Calu3 (cell line): Measurements from ENCODE around the gene RGS14. TPM values are rescaled to one million over a fixed set of nuclear protein-coding genes. Genes with fewer than 3 reads are reported as not detected.

Source experiments
- BruUV-seq: library from RNA; stranded (reverse); fragments of 400-500 nt; replicated peaks from 2 replicates; lab custom pipeline; 2021; lab: Mats Ljungman, UMichigan
- CTCF ChIA-PET: fragments of 300-600 bp; sonication (Branson Sonifier 250); formaldehyde crosslinking; loops from one replicate; lab custom pipeline; 2022; ENCODE audit warnings: antibody characterized with exemption; lab: Charles Lee
- DNase-seq: peaks from one replicate; pipeline ENCODE4 v3.0.0; 2022
- H3K27ac Mint-ChIP-seq: one replicate; pipeline ENCODE4 v1.8.0; 2022; ENCODE audit warnings: mixed read lengths; ENCODE audit not compliant: unreplicated experiment
- H3K27me3 Mint-ChIP-seq: one replicate; pipeline ENCODE4 v1.8.0; 2022; ENCODE audit warnings: mixed read lengths; ENCODE audit not compliant: unreplicated experiment
- H3K36me3 Mint-ChIP-seq: one replicate; pipeline ENCODE4 v1.8.0; 2022; ENCODE audit warnings: mild to moderate bottlenecking, moderate library complexity, mixed read lengths; ENCODE audit not compliant: insufficient read depth, unreplicated experiment
- H3K4me1 Mint-ChIP-seq: one replicate; pipeline ENCODE4 v1.8.0; 2022; ENCODE audit warnings: mild to moderate bottlenecking, low read depth, mixed read lengths; ENCODE audit not compliant: unreplicated experiment
- H3K4me3 Mint-ChIP-seq: one replicate; pipeline ENCODE4 v1.8.0; 2022; ENCODE audit warnings: mild to moderate bottlenecking, low read depth, moderate library complexity, mixed read lengths; ENCODE audit not compliant: unreplicated experiment
- H3K9me3 Mint-ChIP-seq: one replicate; pipeline ENCODE4 v1.8.0; 2022; ENCODE audit warnings: low read depth, mixed read lengths; ENCODE audit not compliant: unreplicated experiment
- intact Hi-C: fragments of 100-400 bp; cut with micrococcal nuclease; formaldehyde crosslinking; loops from one replicate; pipeline ENCODE4 v1.10.0; 2022; ENCODE audit not compliant: unreplicated experiment
- total RNA-seq: library from RNA; stranded (reverse); gene quantifications from 2 replicates; pipeline ENCODE4 v1.2.3, GENCODE V29; 2022
- TF ChIP-seq, protein P1 (sequence below): fragments of 200-600 bp; IDR thresholded peaks from one replicate; pipeline ENCODE4 v1.8.0; 2022; ENCODE audit warnings: antibody characterized with exemption; ENCODE audit not compliant: unreplicated experiment

The RGS14 gene
- total RNA-seq, 1 experiment from 2014 or later, result 12.9 TPM

DNA sequence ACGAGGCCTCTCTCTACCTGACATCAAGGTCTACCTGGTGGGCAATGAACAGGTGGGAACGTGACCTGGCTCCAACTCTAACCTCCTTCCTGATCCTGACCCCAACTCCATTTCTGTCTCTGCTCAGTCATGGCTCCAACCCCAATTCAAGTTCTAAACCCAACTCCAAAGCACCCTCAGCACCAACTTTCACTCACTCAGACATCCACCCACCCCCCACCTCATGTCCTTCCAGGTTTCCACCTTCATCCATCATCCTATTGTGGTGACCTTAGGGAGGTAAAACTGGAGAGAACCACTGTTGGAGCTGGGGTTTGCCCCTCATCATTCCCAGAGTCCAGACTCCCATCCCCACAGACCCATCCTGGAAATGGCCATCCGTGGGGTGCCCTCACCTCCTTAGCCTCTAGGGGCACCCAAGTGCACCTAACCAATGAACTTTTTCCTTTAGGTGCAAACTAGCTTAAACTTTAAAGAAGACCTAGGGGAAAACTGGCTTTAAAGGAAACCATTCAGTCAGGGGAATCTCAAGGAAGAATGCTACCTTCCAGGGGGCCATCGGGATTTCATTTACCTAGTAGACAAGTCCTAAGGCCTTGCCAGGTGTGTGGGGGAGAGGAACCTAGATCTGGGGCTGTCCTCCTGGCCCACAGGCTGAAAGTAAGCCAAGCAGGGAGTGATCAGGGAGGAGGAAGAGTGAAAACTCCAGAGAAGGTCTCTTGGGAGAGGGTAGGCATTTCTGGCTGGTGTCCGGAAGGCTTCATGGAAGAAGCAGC, 11.3 kb downstream of the RGS14 start:
- peaks cover 19% of the 10 kb centered on the region for H3K36me3 Mint-ChIP-seq
- TF ChIP-seq, protein P1, sequence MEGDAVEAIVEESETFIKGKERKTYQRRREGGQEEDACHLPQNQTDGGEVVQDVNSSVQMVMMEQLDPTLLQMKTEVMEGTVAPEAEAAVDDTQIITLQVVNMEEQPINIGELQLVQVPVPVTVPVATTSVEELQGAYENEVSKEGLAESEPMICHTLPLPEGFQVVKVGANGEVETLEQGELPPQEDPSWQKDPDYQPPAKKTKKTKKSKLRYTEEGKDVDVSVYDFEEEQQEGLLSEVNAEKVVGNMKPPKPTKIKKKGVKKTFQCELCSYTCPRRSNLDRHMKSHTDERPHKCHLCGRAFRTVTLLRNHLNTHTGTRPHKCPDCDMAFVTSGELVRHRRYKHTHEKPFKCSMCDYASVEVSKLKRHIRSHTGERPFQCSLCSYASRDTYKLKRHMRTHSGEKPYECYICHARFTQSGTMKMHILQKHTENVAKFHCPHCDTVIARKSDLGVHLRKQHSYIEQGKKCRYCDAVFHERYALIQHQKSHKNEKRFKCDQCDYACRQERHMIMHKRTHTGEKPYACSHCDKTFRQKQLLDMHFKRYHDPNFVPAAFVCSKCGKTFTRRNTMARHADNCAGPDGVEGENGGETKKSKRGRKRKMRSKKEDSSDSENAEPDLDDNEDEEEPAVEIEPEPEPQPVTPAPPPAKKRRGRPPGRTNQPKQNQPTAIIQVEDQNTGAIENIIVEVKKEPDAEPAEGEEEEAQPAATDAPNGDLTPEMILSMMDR, result peak; percentile 87
- peaks cover 20% of the 10 kb centered on the region for H3K4me1 Mint-ChIP-seq
- no peak overlapping the region for H3K4me3 Mint-ChIP-seq
- peak overlapping the region; percentile 64 for H3K27ac Mint-ChIP-seq
- intact Hi-C loops, result no loop called here
- DNase-seq, result peak; percentile 72
- BruUV-seq, result no TSS peak
- no peaks in the 10 kb centered on the region for H3K9me3 Mint-ChIP-seq
- H3K27me3 Mint-ChIP-seq, result no peaks in the 10 kb centered on the region
- CTCF ChIA-PET, result interaction anchor here (0.6 to 3.8 kb wide), 7 partner anchors 10 to 86 kb away, joined by 3 to 46 read pairs (median 6); partner anchors contain the start of gene LMAN2

DNA sequence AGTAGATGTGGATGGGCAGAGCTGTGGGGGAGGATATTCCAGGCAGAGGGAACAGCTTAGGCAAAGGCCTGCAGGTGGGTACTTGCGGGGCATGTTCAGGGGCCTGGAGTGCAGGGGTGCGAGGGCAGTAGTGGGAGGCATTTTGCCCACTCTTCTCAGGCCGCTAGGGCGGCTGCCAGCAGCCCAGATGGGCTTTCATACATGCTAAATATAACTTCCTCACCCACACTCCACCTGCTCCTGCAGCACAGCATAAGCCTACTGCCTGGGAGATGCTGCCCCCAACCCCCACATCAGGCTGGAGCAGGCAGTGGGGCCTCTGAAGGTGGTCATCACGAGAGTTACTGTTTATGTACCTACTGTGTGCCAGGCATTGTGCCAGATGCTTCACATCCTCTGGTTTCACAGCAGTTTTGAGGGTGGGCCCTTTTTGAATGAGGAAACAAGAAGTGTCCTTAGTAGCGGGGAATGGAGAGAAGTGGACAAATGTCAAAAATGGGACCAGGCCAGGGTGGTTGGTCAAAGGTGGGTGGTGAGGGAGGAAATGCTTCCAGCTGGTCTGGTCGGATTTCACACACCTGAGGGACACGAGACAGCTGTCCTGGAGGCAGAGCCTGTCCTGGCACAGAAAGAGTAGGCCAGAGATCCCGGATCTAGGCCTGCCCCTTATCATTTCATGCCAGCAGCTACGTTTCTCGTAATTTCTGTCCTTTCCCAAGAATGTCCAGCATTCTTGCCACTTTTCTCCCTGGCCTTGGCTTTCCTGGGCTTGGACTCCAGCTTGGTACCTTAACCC, 12.1 kb downstream of the RGS14 start:
- no peak overlapping the region for H3K4me3 Mint-ChIP-seq
- no TSS peak for BruUV-seq
- no peaks in the 10 kb centered on the region for H3K27me3 Mint-ChIP-seq
- H3K4me1 Mint-ChIP-seq, result peaks cover 20% of the 10 kb centered on the region
- H3K9me3 Mint-ChIP-seq, result no peaks in the 10 kb centered on the region
- TF ChIP-seq, protein P1, result no peak
- H3K36me3 Mint-ChIP-seq, result peaks cover 19% of the 10 kb centered on the region
- intact Hi-C loops, result no loop called here
- CTCF ChIA-PET, result interaction anchor here (0.5 to 3.8 kb wide), 10 partner anchors 9 to 85 kb away, joined by 3 to 46 read pairs (median 7); partner anchors contain the start of gene LMAN2
- DNase-seq, result no peak
- peak overlapping the region; percentile 64 for H3K27ac Mint-ChIP-seq

DNA sequence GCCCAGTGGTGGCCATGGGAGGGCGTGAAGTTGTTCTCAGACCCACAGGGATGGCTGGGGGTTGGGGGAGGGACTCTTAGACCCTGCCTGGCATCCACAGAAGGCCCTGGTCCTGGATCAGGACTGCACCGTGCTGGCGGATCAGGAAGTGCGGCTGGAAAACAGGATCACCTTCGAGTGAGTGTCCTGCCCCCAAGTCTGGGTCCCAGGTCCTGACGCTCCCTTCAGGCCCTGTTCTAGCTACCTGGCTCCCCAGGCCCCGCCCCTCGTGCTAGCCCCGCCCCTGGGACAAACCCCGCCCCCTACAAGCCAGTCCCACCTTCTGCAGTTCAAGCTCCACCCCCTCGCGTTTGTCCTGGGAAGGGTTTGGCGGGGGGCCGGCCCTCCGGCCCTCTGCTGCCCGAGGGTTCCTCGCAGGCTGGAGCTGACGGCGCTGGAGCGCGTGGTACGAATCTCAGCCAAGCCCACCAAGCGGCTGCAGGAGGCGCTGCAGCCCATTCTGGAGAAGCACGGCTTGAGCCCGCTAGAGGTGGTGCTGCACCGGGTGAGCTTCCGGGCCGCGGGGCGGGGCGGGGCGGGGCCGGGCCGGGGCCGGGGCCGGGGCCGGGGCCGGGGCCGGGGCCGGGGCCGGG, 12.9 kb downstream of the RGS14 start:
- CTCF ChIA-PET, result interaction anchor here (0.5 to 3.8 kb wide), 8 partner anchors 8 to 145 kb away, joined by 3 to 46 read pairs (median 7); partner anchors contain the start of gene LMAN2
- no peak overlapping the region for H3K27ac Mint-ChIP-seq
- peaks cover 19% of the 10 kb centered on the region for H3K36me3 Mint-ChIP-seq
- TF ChIP-seq, protein P1, result peak; percentile 16
- H3K4me1 Mint-ChIP-seq, result peaks cover 20% of the 10 kb centered on the region
- no peaks in the 10 kb centered on the region for H3K9me3 Mint-ChIP-seq
- H3K27me3 Mint-ChIP-seq, result no peaks in the 10 kb centered on the region
- intact Hi-C loops, result no loop called here
- H3K4me3 Mint-ChIP-seq, result peak overlapping the region; percentile 53
- no TSS peak for BruUV-seq
- DNase-seq, result peak; percentile 78
